ENCODE measurements around the gene RNF182. TPM values are rescaled to one million over a fixed set of nuclear protein-coding genes. Genes with fewer than 3 reads are reported as not detected.
"Not testable (repeated sequence)": the region's sequence is repeated elsewhere in the genome, so short reads cannot be mapped to it uniquely, and the experiment has no call there.

The RNF182 gene
- total RNA-seq, 1 donor from 2014 or later, result 15.3 TPM

DNA sequence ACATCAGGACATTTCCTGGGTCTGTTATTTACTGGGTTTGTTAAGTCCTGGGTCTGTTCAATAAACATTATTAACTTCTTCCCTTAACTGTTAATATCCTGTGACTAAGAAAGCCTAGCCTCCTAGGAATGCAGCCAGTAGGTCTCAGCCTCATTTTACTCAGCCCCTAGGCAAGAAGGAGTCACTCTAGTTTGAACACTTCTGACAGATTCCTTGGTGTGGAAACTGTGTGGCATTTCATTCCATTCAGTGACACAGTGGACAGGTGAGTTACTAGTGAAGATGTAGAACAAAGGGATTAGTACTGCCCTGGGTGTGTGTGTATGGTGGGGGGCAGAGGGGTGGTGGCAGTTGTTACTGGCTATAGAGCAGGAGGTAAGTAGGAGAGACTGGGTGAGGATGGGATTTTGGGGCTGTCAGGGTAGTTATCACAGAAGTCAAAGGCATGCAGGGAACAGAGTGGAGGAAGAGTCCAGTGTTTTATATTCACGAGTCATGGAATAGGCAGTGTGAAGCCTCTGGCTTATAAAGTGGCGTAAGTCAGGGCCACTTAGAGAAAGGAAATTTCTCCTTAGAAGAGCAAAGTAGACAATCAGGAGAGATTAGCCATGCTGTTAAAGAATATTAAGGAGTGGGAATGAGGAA lies 28.4 kb downstream of the RNF182 start:
- no peak for DNase-seq (ENCODE audit: low spot score)
- Mint-ChIP-seq H3K27ac (no peak overlapping the region), H3K9me3 (peaks cover 32% of the 10 kb centered on the region), H3K4me1 (no peaks in the 10 kb centered on the region), H3K4me3 (no peak overlapping the region), H3K27me3 (ENCODE audit: insufficient read depth, low read depth) (no peaks in the 10 kb centered on the region), H3K36me3 (peaks cover 21% of the 10 kb centered on the region)
- H3K27ac ChIP-seq, result no peak overlapping the region
- TF ChIP-seq, protein P1, sequence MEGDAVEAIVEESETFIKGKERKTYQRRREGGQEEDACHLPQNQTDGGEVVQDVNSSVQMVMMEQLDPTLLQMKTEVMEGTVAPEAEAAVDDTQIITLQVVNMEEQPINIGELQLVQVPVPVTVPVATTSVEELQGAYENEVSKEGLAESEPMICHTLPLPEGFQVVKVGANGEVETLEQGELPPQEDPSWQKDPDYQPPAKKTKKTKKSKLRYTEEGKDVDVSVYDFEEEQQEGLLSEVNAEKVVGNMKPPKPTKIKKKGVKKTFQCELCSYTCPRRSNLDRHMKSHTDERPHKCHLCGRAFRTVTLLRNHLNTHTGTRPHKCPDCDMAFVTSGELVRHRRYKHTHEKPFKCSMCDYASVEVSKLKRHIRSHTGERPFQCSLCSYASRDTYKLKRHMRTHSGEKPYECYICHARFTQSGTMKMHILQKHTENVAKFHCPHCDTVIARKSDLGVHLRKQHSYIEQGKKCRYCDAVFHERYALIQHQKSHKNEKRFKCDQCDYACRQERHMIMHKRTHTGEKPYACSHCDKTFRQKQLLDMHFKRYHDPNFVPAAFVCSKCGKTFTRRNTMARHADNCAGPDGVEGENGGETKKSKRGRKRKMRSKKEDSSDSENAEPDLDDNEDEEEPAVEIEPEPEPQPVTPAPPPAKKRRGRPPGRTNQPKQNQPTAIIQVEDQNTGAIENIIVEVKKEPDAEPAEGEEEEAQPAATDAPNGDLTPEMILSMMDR (IDR thresholded peaks at IDR 0.05), result no peak
- no peak for TF ChIP-seq EZH2phosphoT487 (IDR thresholded peaks at IDR 0.05)
- TF ChIP-seq EZH2 (IDR thresholded peaks at IDR 0.05), result no peak
- no peak overlapping the region for H3K4me3 ChIP-seq
- H2AFZ ChIP-seq (replicated peaks), result no peak overlapping the region
- H3K4me2 ChIP-seq, result no peak overlapping the region
- H3K36me3 ChIP-seq, result peaks cover 2% of the 10 kb centered on the region
- no peak overlapping the region for H3K9ac ChIP-seq
- no peaks in the 10 kb centered on the region for H3F3A ChIP-seq (ENCODE audit: low read depth)
- no peaks in the 10 kb centered on the region for H3K9me3 ChIP-seq (ENCODE audit: low read depth)
- no peaks in the 10 kb centered on the region for H4K20me1 ChIP-seq (ENCODE audit: low read depth)
- H3K4me1 ChIP-seq, result peaks cover 2% of the 10 kb centered on the region
- no peaks in the 10 kb centered on the region for H3K27me3 ChIP-seq
- no peaks in the 10 kb centered on the region for H3K79me2 ChIP-seq (ENCODE audit: low read depth)

DNA sequence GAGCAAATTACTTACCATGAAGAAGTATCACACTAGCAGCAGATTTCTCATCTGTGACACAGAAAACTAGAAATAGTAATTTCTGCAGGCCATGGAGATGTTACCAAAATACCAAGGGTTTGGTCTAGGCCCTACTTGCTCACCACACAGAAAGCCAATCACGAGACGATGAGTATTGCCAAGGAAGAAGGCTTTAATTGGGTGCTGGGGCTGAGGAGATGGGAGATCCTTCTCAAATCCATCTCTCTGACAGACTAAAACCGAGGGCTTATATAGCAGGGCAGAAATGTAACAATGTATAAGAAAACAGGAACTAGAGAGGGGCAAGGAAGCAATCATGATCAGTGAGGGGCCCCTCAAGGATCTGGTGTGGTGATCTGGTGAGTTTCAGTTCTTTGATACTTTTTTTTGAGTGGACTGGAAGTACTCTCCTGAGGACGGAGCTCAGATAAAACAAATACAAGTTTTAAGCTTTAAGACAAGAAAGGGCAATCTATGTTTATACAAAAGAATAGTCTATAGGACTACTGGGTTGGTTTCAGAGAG lies 40.9 kb downstream of the RNF182 start:
- no peaks in the 10 kb centered on the region for H3K36me3 ChIP-seq
- Mint-ChIP-seq H3K36me3 (peaks cover 16% of the 10 kb centered on the region), H3K4me3 (no peak overlapping the region), H3K9me3 (peaks cover 17% of the 10 kb centered on the region), H3K27me3 (ENCODE audit: insufficient read depth, low read depth) (no peaks in the 10 kb centered on the region), H3K4me1 (no peaks in the 10 kb centered on the region), H3K27ac (no peak overlapping the region)
- H3K27me3 ChIP-seq, result no peaks in the 10 kb centered on the region
- no peak overlapping the region for H3K27ac ChIP-seq
- H3K9me3 ChIP-seq (ENCODE audit: low read depth), result no peaks in the 10 kb centered on the region
- H4K20me1 ChIP-seq (ENCODE audit: low read depth), result no peaks in the 10 kb centered on the region
- no peaks in the 10 kb centered on the region for H3K4me1 ChIP-seq
- DNase-seq (ENCODE audit: low spot score), result no peak
- no peak overlapping the region for H3K4me3 ChIP-seq
- H3F3A ChIP-seq (ENCODE audit: low read depth), result no peaks in the 10 kb centered on the region
- no peak overlapping the region for H3K9ac ChIP-seq
- no peak overlapping the region for H2AFZ ChIP-seq (replicated peaks)
- no peak for TF ChIP-seq EZH2 (IDR thresholded peaks at IDR 0.05)
- TF ChIP-seq, protein P1 (IDR thresholded peaks at IDR 0.05), result no peak
- no peak for TF ChIP-seq EZH2phosphoT487 (IDR thresholded peaks at IDR 0.05)
- H3K4me2 ChIP-seq, result no peak overlapping the region
- no peaks in the 10 kb centered on the region for H3K79me2 ChIP-seq (ENCODE audit: low read depth)

DNA sequence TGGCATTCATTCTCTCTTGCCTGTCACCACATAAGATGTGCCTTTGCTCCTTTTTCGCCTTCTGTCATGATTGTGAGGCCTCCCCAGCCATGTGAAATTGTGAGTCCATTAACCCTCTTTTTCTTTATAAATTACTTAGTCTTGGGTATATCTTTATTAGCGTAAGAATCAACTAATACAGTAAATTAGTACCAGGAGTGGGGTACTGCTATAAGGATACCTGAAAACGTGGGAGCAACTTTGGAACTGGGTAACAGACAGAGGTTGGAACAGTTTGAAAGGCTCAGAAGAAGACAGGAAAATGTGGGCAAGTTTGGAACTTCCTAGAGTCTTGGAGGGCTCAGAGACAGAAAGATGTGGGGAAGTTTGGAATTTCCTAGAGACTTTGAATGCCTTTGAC lies 46.6 kb downstream of the RNF182 start:
- H2AFZ ChIP-seq (replicated peaks), result no peak overlapping the region
- peaks cover 5% of the 10 kb centered on the region for H3K9me3 ChIP-seq (ENCODE audit: low read depth)
- Mint-ChIP-seq H3K27me3 (ENCODE audit: insufficient read depth, low read depth) (no peaks in the 10 kb centered on the region), H3K27ac (no peak overlapping the region), H3K4me1 (no peaks in the 10 kb centered on the region), H3K4me3 (no peak overlapping the region), H3K36me3 (peaks cover 29% of the 10 kb centered on the region), H3K9me3 (peaks cover 42% of the 10 kb centered on the region)
- no peaks in the 10 kb centered on the region for H3K36me3 ChIP-seq
- no peak overlapping the region for H3K9ac ChIP-seq
- no peaks in the 10 kb centered on the region for H3K79me2 ChIP-seq (ENCODE audit: low read depth)
- no peak overlapping the region for H3K4me2 ChIP-seq
- no peak overlapping the region for H3K4me3 ChIP-seq
- H3F3A ChIP-seq (ENCODE audit: low read depth), result no peaks in the 10 kb centered on the region
- TF ChIP-seq, protein P1 (IDR thresholded peaks at IDR 0.05), result no peak
- TF ChIP-seq EZH2 (IDR thresholded peaks at IDR 0.05) (no peak), EZH2phosphoT487 (IDR thresholded peaks at IDR 0.05) (no peak)
- DNase-seq (ENCODE audit: low spot score), result no peak
- H3K4me1 ChIP-seq, result no peaks in the 10 kb centered on the region
- no peaks in the 10 kb centered on the region for H3K27me3 ChIP-seq
- no peaks in the 10 kb centered on the region for H4K20me1 ChIP-seq (ENCODE audit: low read depth)
- no peak overlapping the region for H3K27ac ChIP-seq

DNA sequence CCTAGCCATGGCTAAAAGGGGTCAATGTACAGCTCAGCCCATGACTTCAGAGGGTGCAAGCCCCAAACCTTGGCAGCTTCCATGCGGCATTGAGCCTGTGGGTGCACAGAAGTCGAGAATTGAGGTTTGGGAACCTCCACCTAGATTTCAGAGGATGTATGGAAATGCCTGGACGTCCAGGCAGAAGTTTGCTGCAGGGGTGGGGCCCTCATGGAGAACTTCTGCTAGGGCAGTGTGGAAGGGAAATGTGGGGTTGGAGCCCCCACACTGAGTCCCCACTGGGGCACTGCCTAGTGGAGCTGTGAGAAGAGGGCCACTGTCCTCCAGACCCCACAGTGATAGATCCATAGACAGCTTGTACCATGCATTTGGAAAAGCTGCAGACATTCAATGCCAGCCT lies 47.9 kb downstream of the RNF182 start:
- peaks cover 40% of the 10 kb centered on the region for H3K36me3 Mint-ChIP-seq
- not testable (repeated sequence) for H3K4me2 ChIP-seq; H3K27ac ChIP-seq; H3K4me3 ChIP-seq; H3K27ac Mint-ChIP-seq; H3K36me3 ChIP-seq; H3K9ac ChIP-seq; H3K4me3 Mint-ChIP-seq; H3K27me3 ChIP-seq; DNase-seq (ENCODE audit: low spot score); H3K4me1 ChIP-seq; H4K20me1 ChIP-seq (ENCODE audit: low read depth); H3K4me1 Mint-ChIP-seq; H3K9me3 ChIP-seq (ENCODE audit: low read depth); H3K27me3 Mint-ChIP-seq (ENCODE audit: insufficient read depth, low read depth); H2AFZ ChIP-seq (replicated peaks); H3F3A ChIP-seq (ENCODE audit: low read depth); H3K79me2 ChIP-seq (ENCODE audit: low read depth)
- H3K9me3 Mint-ChIP-seq, result peaks cover 41% of the 10 kb centered on the region

DNA sequence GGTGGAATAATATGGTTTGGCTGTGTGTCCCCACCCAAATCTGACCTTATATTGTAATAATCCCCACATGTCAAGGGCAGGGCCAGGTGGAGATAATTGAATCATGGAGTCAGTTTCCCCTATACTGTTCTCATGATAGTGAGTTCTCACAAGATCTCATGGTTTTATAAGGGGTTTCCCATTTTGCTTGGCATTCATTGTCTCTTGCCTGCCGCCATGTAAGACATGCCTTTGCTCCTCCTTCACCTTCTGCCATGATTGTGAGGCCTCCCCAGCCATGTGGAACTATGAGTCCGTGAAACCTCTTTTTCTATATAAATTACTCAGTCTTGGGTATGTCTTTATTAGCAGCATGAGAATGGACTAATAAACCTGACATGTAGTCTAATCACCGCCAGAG lies 48.7 kb downstream of the RNF182 start:
- H3K27me3 ChIP-seq; H3K9me3 ChIP-seq (ENCODE audit: low read depth); H3K4me3 ChIP-seq; H4K20me1 ChIP-seq (ENCODE audit: low read depth); H3K4me2 ChIP-seq; H3K27ac Mint-ChIP-seq; H3K79me2 ChIP-seq (ENCODE audit: low read depth); H3F3A ChIP-seq (ENCODE audit: low read depth); H3K27ac ChIP-seq; H3K9ac ChIP-seq; H3K4me1 Mint-ChIP-seq; H3K36me3 ChIP-seq; H3K4me3 Mint-ChIP-seq; H3K4me1 ChIP-seq; H2AFZ ChIP-seq (replicated peaks); H3K27me3 Mint-ChIP-seq (ENCODE audit: insufficient read depth, low read depth); DNase-seq (ENCODE audit: low spot score): not testable (repeated sequence)
- H3K9me3 Mint-ChIP-seq, result peaks cover 42% of the 10 kb centered on the region
- H3K36me3 Mint-ChIP-seq, result peaks cover 47% of the 10 kb centered on the region
